OCI-LY7 (cell line): Measurements from ENCODE around the gene POPDC2. TPM values are rescaled to one million over a fixed set of nuclear protein-coding genes. Genes with fewer than 3 reads are reported as not detected.

Experiments
- BruUV-seq: library from RNA; stranded (reverse); fragments of 400-500 nt; replicated peaks from 2 replicates; lab custom pipeline; 2021; lab: Mats Ljungman, UMichigan
- CTCF ChIA-PET: fragments of 300-600 bp; sonication (Branson Sonifier 250); formaldehyde crosslinking; loops from one replicate; lab custom pipeline; 2022; ENCODE audit warnings: antibody characterized with exemption; ENCODE audit not compliant: unreplicated experiment; lab: Charles Lee
- POLR2A ChIA-PET: fragments of 300-600 bp; sonication (Branson Sonifier 250); formaldehyde crosslinking; loops from one replicate; lab custom pipeline; 2022; ENCODE audit warnings: antibody characterized with exemption; lab: Charles Lee
- DNase-seq: peaks from one replicate; pipeline ENCODE4 v3.0.0-alpha.2; 2015; ENCODE audit warnings: low spot score
- H2AFZ ChIP-seq: fragments of 200-600 bp; sonication (generic), shearing (Covaris generic); 2 replicates; pipeline ENCODE4 v1.6.1; 2014; ENCODE audit warnings: mild to moderate bottlenecking, antibody characterized with exemption, low read length, moderate library complexity
- H3K27ac ChIP-seq: fragments of 200-600 bp; sonication (generic); 2 replicates; pipeline ENCODE4 v1.5.1; 2014; ENCODE audit warnings: mixed run types, low read depth, mild to moderate bottlenecking, moderate library complexity, low read length, inconsistent platforms; ENCODE audit not compliant: poor library complexity, severe bottlenecking
- H3K36me3 ChIP-seq: fragments of 200-600 bp; sonication (generic); 2 replicates; pipeline ENCODE4 v1.6.1; 2014; ENCODE audit warnings: mild to moderate bottlenecking, antibody characterized with exemption, low read length, moderate library complexity, mixed read lengths; ENCODE audit not compliant: insufficient read depth
- H3K4me1 ChIP-seq: fragments of 200-600 bp; sonication (generic); 2 replicates; pipeline ENCODE4 v1.5.1; 2014; ENCODE audit warnings: mild to moderate bottlenecking, low read length; ENCODE audit not compliant: insufficient read depth, poor library complexity, severe bottlenecking
- H3K4me2 ChIP-seq: fragments of 200-600 bp; sonication (generic); 2 replicates; pipeline ENCODE4 v1.6.1; 2014; ENCODE audit warnings: mild to moderate bottlenecking, low read length
- H3K4me3 ChIP-seq: fragments of 200-600 bp; sonication (generic); 2 replicates; pipeline ENCODE4 v1.5.1; 2014; ENCODE audit warnings: mild to moderate bottlenecking, low read depth, low read length; ENCODE audit not compliant: poor library complexity, severe bottlenecking
- H3K79me2 ChIP-seq: fragments of 200-600 bp; sonication (generic); 2 replicates; pipeline ENCODE4 v1.6.1; 2016; ENCODE audit warnings: low read depth, mild to moderate bottlenecking, low read length, moderate library complexity, mixed read lengths; ENCODE audit not compliant: insufficient read depth
- H3K9me2 ChIP-seq: fragments of 200-600 bp; sonication (generic); 2 replicates; pipeline ENCODE4 v1.6.1; 2016; ENCODE audit warnings: mild to moderate bottlenecking, low read length, mixed read lengths; ENCODE audit not compliant: insufficient read depth
- H3K9me3 ChIP-seq: fragments of 200-600 bp; sonication (generic); 2 replicates; pipeline ENCODE4 v1.6.1; 2014; ENCODE audit warnings: mild to moderate bottlenecking, mixed run types, low read length, mixed read lengths
- H4K20me1 ChIP-seq: fragments of 200-600 bp; sonication (generic); 2 replicates; pipeline ENCODE4 v1.6.1; 2014; ENCODE audit warnings: mild to moderate bottlenecking, antibody characterized with exemption, low read length, moderate library complexity, mixed read lengths; ENCODE audit not compliant: insufficient read depth
- CTCF ChIP-seq: fragments of 200-600 bp; sonication (generic); conservative IDR thresholded peaks from 2 replicates; pipeline ENCODE4 v1.5.1; 2014; ENCODE audit warnings: mild to moderate bottlenecking, antibody characterized with exemption, low read length, moderate library complexity, mixed read lengths
- EZH2phosphoT487 ChIP-seq: fragments of 200-600 bp; sonication (generic); IDR thresholded peaks from 2 replicates; pipeline ENCODE4 v1.6.1; 2018; ENCODE audit warnings: low read depth, borderline replicate concordance, mild to moderate bottlenecking, mixed run types, antibody characterized with exemption, low read length, moderate library complexity, mixed read lengths
- intact Hi-C: fragments of 100-400 bp; cut with micrococcal nuclease; formaldehyde crosslinking; loops from one replicate; pipeline ENCODE4 v1.10.0; 2022; ENCODE audit not compliant: unreplicated experiment
- total RNA-seq, 2 experiments: library from RNA; depleted of rRNA in 1 of 2; stranded (reverse); fragments of >200 nt in 1 of 2; shearing (Covaris generic) in 1 of 2; gene quantifications; 2 replicates each; pipeline ENCODE4 v1.2.3, GENCODE V29; 2014 to 2022

POPDC2 gene
- total RNA-seq, 2 experiments from 2014 or later = 0.16 to 1.3 TPM

- CTCF ChIA-PET = no interaction called here
- intact Hi-C loops = no loop called here
- H3K9me3 ChIP-seq = no peaks in the 10 kb centered on the region
- POLR2A ChIA-PET = no interaction called here
- no peak overlapping the region for H2AFZ ChIP-seq
- no peak for DNase-seq
- TF ChIP-seq CTCF (no peak), EZH2phosphoT487 (no peak)
- H3K36me3 ChIP-seq = no peaks in the 10 kb centered on the region
- H3K4me2 ChIP-seq = no peak overlapping the region
- BruUV-seq = no TSS peak
- no peaks in the 10 kb centered on the region for H3K4me1 ChIP-seq
- H3K4me3 ChIP-seq = no peak overlapping the region
- H3K9me2 ChIP-seq = no peaks in the 10 kb centered on the region
- H4K20me1 ChIP-seq = no peaks in the 10 kb centered on the region
- no peaks in the 10 kb centered on the region for H3K79me2 ChIP-seq
- H3K27ac ChIP-seq = no peak overlapping the region
These were observed 34.2 kb downstream of the POPDC2 start for GRCh38 chr3:119626196-119626595.

- ChIA-PET POLR2A (no interaction called here), CTCF (no interaction called here)
- intact Hi-C loops = no loop called here
- no peak overlapping the region for H3K4me2 ChIP-seq
- no peak overlapping the region for H2AFZ ChIP-seq
- TF ChIP-seq CTCF (no peak), EZH2phosphoT487 (no peak)
- no peaks in the 10 kb centered on the region for H3K4me1 ChIP-seq
- H3K9me2 ChIP-seq = no peaks in the 10 kb centered on the region
- no peak overlapping the region for H3K27ac ChIP-seq
- DNase-seq = no peak
- no peaks in the 10 kb centered on the region for H3K36me3 ChIP-seq
- H3K4me3 ChIP-seq = no peak overlapping the region
- BruUV-seq = no TSS peak
- no peaks in the 10 kb centered on the region for H3K79me2 ChIP-seq
- no peaks in the 10 kb centered on the region for H3K9me3 ChIP-seq
- H4K20me1 ChIP-seq = no peaks in the 10 kb centered on the region
These were observed 34.8 kb downstream of the POPDC2 start for GRCh38 chr3:119625451-119626153.

GRCh38 chr3:119624002-119624720 lies 36.2 kb downstream of the POPDC2 start:
- H3K4me3 ChIP-seq = no peak overlapping the region
- H3K4me1 ChIP-seq = no peaks in the 10 kb centered on the region
- H3K4me2 ChIP-seq = no peak overlapping the region
- no peak for DNase-seq
- ChIA-PET POLR2A (interaction anchor here (0.7 kb wide), 1 partner anchor 831 kb away, joined by 6 read pairs; no protein-coding TSS in a partner anchor), CTCF (no interaction called here)
- TF ChIP-seq CTCF = no peak
- TF ChIP-seq EZH2phosphoT487 = no peak
- no peaks in the 10 kb centered on the region for H3K9me2 ChIP-seq
- no peak overlapping the region for H3K27ac ChIP-seq
- H3K9me3 ChIP-seq = no peaks in the 10 kb centered on the region
- no peak overlapping the region for H2AFZ ChIP-seq
- BruUV-seq = no TSS peak
- no peaks in the 10 kb centered on the region for H3K79me2 ChIP-seq
- intact Hi-C loops = no loop called here
- no peaks in the 10 kb centered on the region for H3K36me3 ChIP-seq
- H4K20me1 ChIP-seq = no peaks in the 10 kb centered on the region
